GM12891 (cell line): Measurements from ENCODE around the gene GP1BB.
"Not testable (repeated sequence)": the region's sequence is repeated elsewhere in the genome, so short reads cannot be mapped to it uniquely, and the experiment has no call there.

ENCODE experiments used
- POLR2A ChIP-seq: IDR thresholded peaks from 2 replicates; pipeline ENCODE4 v1.6.1; 2011; ENCODE audit warnings: low read depth, low read length, control low read depth
- POLR2AphosphoS5 ChIP-seq: IDR thresholded peaks from 2 replicates; pipeline ENCODE4 v1.6.1; 2011; ENCODE audit warnings: low read depth, low read length, control low read depth
- SPI1 ChIP-seq: IDR thresholded peaks from 2 replicates; pipeline ENCODE4 v1.6.1; 2011; ENCODE audit warnings: low read depth, low read length, control low read depth
- TAF1 ChIP-seq: IDR thresholded peaks from 2 replicates; pipeline ENCODE4 v1.6.1; 2011; ENCODE audit warnings: low read depth, low read length, control low read depth

GRCh38 chr22:19697871-19698270, 25.5 kb upstream of the GP1BB start:
- not testable (repeated sequence) for TF ChIP-seq TAF1, POLR2AphosphoS5, POLR2A, SPI1
